GM21529 (cell line): Measurements from ENCODE around the gene BLOC1S3.
"Not testable (repeated sequence)": the region's sequence is repeated elsewhere in the genome, so short reads cannot be mapped to it uniquely, and the experiment has no call there.

Experiments
- ATAC-seq: cut with Tn5 transposase; IDR thresholded peaks from one replicate; pipeline ENCODE4 v1.9.1; 2021; ENCODE audit not compliant: unreplicated experiment

BLOC1S3 gene

DNA sequence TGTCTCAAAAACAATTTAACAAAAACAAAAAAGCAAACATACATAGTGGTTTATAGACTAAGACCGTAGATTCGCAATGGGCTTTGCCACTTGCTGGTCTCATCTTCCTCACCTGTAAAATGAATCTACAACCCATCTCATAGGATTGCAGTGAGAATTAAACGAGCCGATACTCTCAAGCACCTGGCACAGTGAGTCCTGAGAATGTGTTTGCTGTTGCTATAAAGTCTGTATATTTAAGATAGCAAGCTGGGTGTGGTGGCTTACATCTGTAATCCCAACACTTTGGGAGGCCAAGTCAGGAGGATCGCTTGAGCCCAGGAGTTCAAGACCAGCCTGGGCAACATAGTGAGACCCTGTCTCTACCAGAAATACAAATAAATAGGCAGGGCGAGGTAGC is 44.1 kb downstream of the BLOC1S3 start:
- ATAC-seq: no peak

DNA sequence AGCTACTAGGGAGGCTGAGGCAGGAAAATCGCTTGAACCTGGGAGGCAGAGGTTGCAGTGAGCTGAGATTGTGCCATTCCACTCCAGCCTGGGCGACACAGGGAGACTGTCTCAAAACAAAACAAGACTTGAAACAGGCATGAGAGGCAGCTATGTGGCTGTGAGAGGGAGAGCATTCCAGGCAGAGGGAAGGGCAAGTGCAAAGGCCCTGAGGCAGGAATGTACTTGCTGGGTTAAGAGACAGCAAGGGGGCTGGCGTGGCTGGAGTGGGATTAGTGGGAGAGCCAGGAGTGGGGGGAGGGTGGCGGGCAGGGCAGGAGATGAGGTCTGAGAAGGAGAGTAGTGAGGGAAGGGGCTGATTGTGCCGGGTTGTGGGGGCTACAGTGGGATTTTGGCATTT is 45.3 kb downstream of the BLOC1S3 start:
- no peak for ATAC-seq

DNA sequence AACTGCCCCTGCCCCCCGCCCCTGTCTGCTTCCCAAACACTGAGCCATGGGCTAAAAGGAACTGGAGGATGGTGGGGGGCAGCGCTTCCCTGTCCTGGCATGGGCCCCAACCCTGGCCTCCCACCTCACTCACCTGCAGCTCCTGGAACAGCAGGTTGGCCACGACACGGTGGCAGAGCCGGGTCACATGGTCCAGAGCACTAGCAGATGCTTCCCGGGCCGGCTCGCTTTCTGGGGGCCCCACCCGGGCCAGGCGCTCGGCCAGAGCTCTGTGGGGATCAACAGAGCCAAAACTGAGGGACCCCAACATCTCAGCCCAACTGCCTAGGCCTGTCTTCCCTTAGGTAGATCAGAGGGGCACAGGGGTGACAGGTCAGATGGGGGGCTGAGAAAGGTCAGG is 46.1 kb downstream of the BLOC1S3 start:
- ATAC-seq: no peak

DNA sequence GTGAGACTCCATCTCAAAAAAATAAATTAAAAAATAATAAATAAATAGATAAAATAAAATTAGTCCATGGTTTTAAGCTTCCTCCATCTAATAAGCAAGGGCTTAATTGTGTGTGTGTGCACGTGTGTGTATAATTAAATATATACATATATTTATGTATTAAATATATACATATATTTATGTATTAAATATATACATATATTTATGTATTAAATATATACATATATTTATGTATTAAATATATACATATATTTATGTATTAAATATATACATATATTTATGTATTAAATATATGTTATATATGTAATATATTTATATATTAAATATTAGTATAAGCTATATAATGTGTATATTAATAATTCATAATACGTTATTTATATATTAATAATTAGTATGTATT is 50.5 kb downstream of the BLOC1S3 start:
- ATAC-seq: not testable (repeated sequence)
